Spleen (tissue), 11 donors: Measurements from ENCODE around the gene EFHD2. TPM values are rescaled to one million over a fixed set of nuclear protein-coding genes. Genes with fewer than 3 reads are reported as not detected.

Source experiments
- DNase-seq: peaks from one replicate; pipeline ENCODE4 v3.0.0-alpha.2; 2020
- H3K27ac ChIP-seq, 8 donors: fragments of 200-600 bp; sonication (generic) in 7 of 8; 1 replicate in 4 of 8; 2 replicates in 4 of 8; pipeline versions ENCODE4 v1.5.0 to v1.8.0; 2016 to 2021; ENCODE audit warnings: inconsistent platforms in 4 of 8, mild to moderate bottlenecking in 4 of 8, moderate library complexity in 1 of 8
- H3K27me3 ChIP-seq, 7 donors: fragments of 200-600 bp; sonication (generic) in 6 of 7; replicated peaks in 1 of 7; 1 replicate in 4 of 7; 2 replicates in 3 of 7; pipeline versions ENCODE4 v1.5.0 to v1.8.0; 2016 to 2021; ENCODE audit warnings: inconsistent platforms in 3 of 7, mild to moderate bottlenecking in 1 of 7
- H3K36me3 ChIP-seq, 6 donors: fragments of 200-600 bp; sonication (generic) in 5 of 6; 1 replicate in 4 of 6; 2 replicates in 2 of 6; pipeline versions ENCODE4 v1.5.0 to v1.8.0; 2016 to 2021; ENCODE audit warnings: inconsistent platforms in 2 of 6
- H3K4me1 ChIP-seq, 6 donors: fragments of 200-600 bp; sonication (generic) in 5 of 6; 1 replicate in 3 of 6; 2 replicates in 3 of 6; pipeline versions ENCODE4 v1.5.0 to v1.8.0; 2016 to 2021; ENCODE audit warnings: inconsistent platforms in 3 of 6
- H3K4me3 ChIP-seq, 8 donors: fragments of 200-600 bp; sonication (generic) in 7 of 8; 1 replicate in 4 of 8; 2 replicates in 4 of 8; pipeline versions ENCODE4 v1.5.0 to v1.8.0; 2016 to 2021; ENCODE audit warnings: inconsistent platforms in 4 of 8, mild to moderate bottlenecking in 4 of 8, moderate library complexity in 2 of 8
- H3K9me3 ChIP-seq, 8 donors: fragments of 200-600 bp; sonication (generic) in 7 of 8; 1 replicate in 4 of 8; 2 replicates in 4 of 8; pipeline versions ENCODE4 v1.5.0 to v1.8.0; 2016 to 2021; ENCODE audit warnings: inconsistent platforms in 4 of 8
- CTCF ChIP-seq, 11 experiments: fragments of 200-600 bp in 7 of 11; fragments of 450-650 bp in 4 of 11; sonication (generic) in 4 of 11; IDR thresholded peaks in 8 of 11; conservative IDR thresholded peaks in 3 of 11; 1 replicate in 7 of 11; 2 replicates in 4 of 11; pipeline versions ENCODE4 v1.4.0 to v1.8.0; 2016 to 2021; ENCODE audit warnings: antibody characterized with exemption in 11 of 11, inconsistent platforms in 4 of 11, mild to moderate bottlenecking in 1 of 11
- POLR2A ChIP-seq, 3 donors: fragments of 450-650 bp; IDR thresholded peaks; one replicate each; pipeline ENCODE4 v1.5.1; 2017; ENCODE audit warnings: antibody characterized with exemption in 3 of 3, mild to moderate bottlenecking in 1 of 3
- POLR2AphosphoS5 ChIP-seq, 3 donors: sonication (generic); formaldehyde crosslinking; IDR thresholded peaks; one replicate each; pipeline ENCODE4 v1.5.1; 2017; ENCODE audit warnings: antibody characterized with exemption in 3 of 3
- WGBS, 5 donors: extraction: QIAGEN DNeasy Blood & Tissue Kit in 3 of 5; methylation state at CpG; one replicate each; pipeline versions ENCODE4 v1.1.5 to v1.1.7; 2013 to 2018; 5-methylcytosine and 5-hydroxymethylcytosine counted together
- intact Hi-C: fragments of 100-400 bp; cut with DNase I; formaldehyde crosslinking; loops from one replicate; pipeline ENCODE4 v1.15.0; 2023; ENCODE audit warnings: low total_unique reads
- polyA plus RNA-seq, 3 donors: library from polyadenylated mRNA; stranded (reverse); fragments of 200-250 nt; gene quantifications; one replicate each; pipeline ENCODE4 v1.2.1, GENCODE V29; 2013
- total RNA-seq, 7 donors: library from RNA; depleted of rRNA in 3 of 7; stranded (reverse); fragments of >200 nt in 3 of 7; fragmentation: NEBNext Ultra II Directional in 4 of 7; extraction: Animal tissue kit (Norgen Biotek cat#: 25700) in 4 of 7; gene quantifications; one replicate each; pipeline versions ENCODE4 v1.1.0 to v1.2.1, GENCODE V29; 2016 to 2021
- donor health status: healthy with polysubstance abuse.
- donor health status: DM: no; HTN: no; CAD: no; lungs with moderate emphysema.
- donor health status: DM: no; HTN: no; CAD: no.
- donor health status: Bipolar disorder and iron deficiency.
- donor health status: healthy.
- donor health status: DM: no; HTN: no; CAD: no.
- donor health status: DM: yes; HTN: yes; CAD: no.

Gene EFHD2
- total and polyA plus RNA-seq, 10 donors = 81.8 to 226 (median 155) TPM

DNA sequence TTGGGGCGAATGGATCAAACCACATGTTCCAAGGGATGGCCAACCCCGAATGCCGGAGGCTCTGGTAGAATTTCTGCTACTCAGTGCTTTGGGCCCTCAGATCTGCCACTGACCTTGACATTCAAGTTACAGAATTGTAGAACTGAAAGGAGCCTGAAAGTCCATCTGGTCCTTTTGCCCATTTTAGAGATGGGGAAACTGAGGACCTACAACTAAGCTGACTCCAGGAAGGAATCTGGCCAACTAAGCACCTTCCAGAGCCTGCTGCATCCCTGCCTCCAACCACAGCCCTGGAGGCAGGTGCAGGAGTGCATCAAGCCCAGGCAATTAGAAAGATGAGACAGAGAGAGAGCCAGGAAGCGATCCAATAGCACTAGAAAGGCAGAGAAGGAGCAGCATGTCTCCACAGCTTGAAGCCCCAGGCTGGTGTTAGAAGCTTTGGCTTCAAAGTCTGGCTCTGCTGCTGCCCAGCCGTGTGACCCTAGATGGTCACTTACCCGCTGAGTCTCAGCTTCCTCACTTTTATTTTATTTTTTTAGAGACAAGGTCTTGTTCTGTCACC is 27.3 kb downstream of the EFHD2 start:
- intact Hi-C loops = no loop called here
- no peak for TF ChIP-seq POLR2A (IDR thresholded peaks at IDR 0.05)
- no peak for TF ChIP-seq CTCF (IDR thresholded peaks at IDR 0.05 in 8 of 11, conservative IDR thresholded peaks at IDR 0.05 in 3 of 11)
- TF ChIP-seq POLR2AphosphoS5 (IDR thresholded peaks at IDR 0.05) = no peak
- H3K27me3 ChIP-seq = no peaks in the 10 kb centered on the region
- H3K27ac ChIP-seq = no peak overlapping the region
- H3K36me3 ChIP-seq = peaks cover 0 to 3% (median 0%) of the 10 kb centered on the region in 6 donors
- no peak for DNase-seq
- H3K9me3 ChIP-seq = no peaks in the 10 kb centered on the region
- 91 to 96% (median 93%) methylated on average over 6 of the region's 6 CpGs for WGBS, 5 donors
- H3K4me3 ChIP-seq = no peak overlapping the region
- peaks cover 0 to 20% (median 0%) of the 10 kb centered on the region in 6 donors for H3K4me1 ChIP-seq

DNA sequence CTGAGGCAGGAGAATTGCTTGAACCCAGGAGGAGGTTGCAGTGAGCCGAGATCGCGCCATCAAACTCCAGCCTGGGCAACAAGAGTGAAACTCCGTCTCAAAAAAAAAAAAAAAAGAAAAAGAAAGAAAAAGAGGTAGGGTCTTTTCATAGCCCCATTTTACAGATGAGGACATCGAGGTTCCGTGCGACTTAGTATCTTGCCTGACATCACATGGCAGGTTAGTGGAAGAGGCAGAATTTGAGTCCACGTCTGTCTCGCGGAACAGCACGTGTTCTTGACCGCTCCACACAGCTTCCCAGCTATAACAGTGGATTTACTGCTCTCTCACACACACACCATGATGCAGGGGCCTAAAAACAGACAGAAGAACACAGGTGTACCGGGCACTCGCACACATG is 29.6 kb downstream of the EFHD2 start:
- no peak for TF ChIP-seq POLR2A (IDR thresholded peaks at IDR 0.05)
- no peak for TF ChIP-seq POLR2AphosphoS5 (IDR thresholded peaks at IDR 0.05)
- no peak for TF ChIP-seq CTCF (IDR thresholded peaks at IDR 0.05 in 8 of 11, conservative IDR thresholded peaks at IDR 0.05 in 3 of 11)
- H3K27me3 ChIP-seq = peaks cover 0 to 3% (median 0%) of the 10 kb centered on the region in 7 donors
- no peaks in the 10 kb centered on the region for H3K36me3 ChIP-seq
- H3K9me3 ChIP-seq = no peaks in the 10 kb centered on the region
- no peak for DNase-seq
- intact Hi-C loops = no loop called here
- peaks cover 0 to 10% (median 0%) of the 10 kb centered on the region in 6 donors for H3K4me1 ChIP-seq
- no peak overlapping the region for H3K27ac ChIP-seq
- 93 to 97% (median 94%) methylated on average over 14 of the region's 14 CpGs for WGBS, 5 donors
- no peak overlapping the region for H3K4me3 ChIP-seq

GRCh38 chr1:15440357-15440756 is 30.7 kb downstream of the EFHD2 start:
- 82 to 93% (median 89%) methylated on average over 13 of the region's 13 CpGs for WGBS, 5 donors
- Histone ChIP-seq H3K4me1 (peaks cover 0 to 2% (median 0%) of the 10 kb centered on the region in 6 donors), H3K4me3 (no peak overlapping the region), H3K27ac (no peak overlapping the region), H3K9me3 (no peaks in the 10 kb centered on the region), H3K36me3 (no peaks in the 10 kb centered on the region), H3K27me3 (peaks cover 0 to 11% (median 0%) of the 10 kb centered on the region in 7 donors)
- TF ChIP-seq CTCF (IDR thresholded peaks at IDR 0.05 in 8 of 11, conservative IDR thresholded peaks at IDR 0.05 in 3 of 11) = no peak
- TF ChIP-seq POLR2A (IDR thresholded peaks at IDR 0.05) = no peak
- TF ChIP-seq POLR2AphosphoS5 (IDR thresholded peaks at IDR 0.05) = no peak
- intact Hi-C loops = no loop called here
- DNase-seq = no peak

GRCh38 chr1:15441247-15441646 is 31.6 kb downstream of the EFHD2 start:
- no peak for TF ChIP-seq CTCF (IDR thresholded peaks at IDR 0.05 in 8 of 11, conservative IDR thresholded peaks at IDR 0.05 in 3 of 11)
- TF ChIP-seq POLR2A (IDR thresholded peaks at IDR 0.05) = no peak
- no peak for TF ChIP-seq POLR2AphosphoS5 (IDR thresholded peaks at IDR 0.05)
- Histone ChIP-seq H3K27me3 (peaks cover 0 to 17% (median 0%) of the 10 kb centered on the region in 7 donors), H3K4me3 (no peak overlapping the region), H3K27ac (no peak overlapping the region), H3K4me1 (peaks cover 0 to 3% (median 0%) of the 10 kb centered on the region in 6 donors), H3K36me3 (no peaks in the 10 kb centered on the region), H3K9me3 (no peaks in the 10 kb centered on the region)
- intact Hi-C loops = no loop called here
- 71 to 84% (median 79%) methylated on average over 6 of the region's 6 CpGs for WGBS, 5 donors
- DNase-seq = no peak
